ENCODE measurements around the gene BEND6.

Gene BEND6

DNA sequence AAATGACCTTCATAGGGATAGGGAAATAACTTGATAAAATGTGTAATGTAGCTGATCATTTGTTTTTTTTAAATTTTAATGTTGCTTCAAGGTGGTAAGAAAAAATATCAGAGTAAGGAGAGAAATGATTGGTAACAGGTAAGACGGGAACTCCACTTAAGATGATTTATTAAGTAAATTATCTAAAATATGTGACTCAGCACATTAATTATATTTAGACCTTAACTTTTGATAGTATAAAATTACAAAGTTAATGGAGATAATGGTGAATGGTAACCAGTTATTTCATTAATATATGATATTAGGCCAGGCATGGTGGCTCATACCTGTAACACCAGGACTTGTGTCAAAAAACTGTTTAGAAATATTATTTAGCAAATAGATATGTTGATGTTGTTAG lies 10.2 kb downstream of the BEND6 start:
- POLR2A ChIA-PET, result no interaction called here
- no peak for DNase-seq (ENCODE audit: extremely low spot score)
- TF ChIP-seq FOXA1 (IDR thresholded peaks at IDR 0.05) (no peak), SUZ12 (IDR thresholded peaks at IDR 0.05) (no peak), NFRKB (IDR thresholded peaks at IDR 0.05) (no peak), HDGF (IDR thresholded peaks at IDR 0.05; ENCODE audit: borderline replicate concordance) (no peak), PKNOX1 (IDR thresholded peaks at IDR 0.05) (no peak), ARNT (IDR thresholded peaks at IDR 0.05) (no peak), BHLHE40 (IDR thresholded peaks at IDR 0.05; ENCODE audit: borderline replicate concordance) (no peak), CTBP1 (IDR thresholded peaks at IDR 0.05; ENCODE audit: borderline replicate concordance) (no peak), TARDBP (IDR thresholded peaks at IDR 0.05) (no peak)
- CTCF ChIA-PET, result no interaction called here

GRCh38 chr6:56970849-56971248 lies 15.9 kb downstream of the BEND6 start:
- CTCF ChIA-PET, result no interaction called here
- no peak for TF ChIP-seq HDGF (IDR thresholded peaks at IDR 0.05; ENCODE audit: borderline replicate concordance)
- TF ChIP-seq ARNT (IDR thresholded peaks at IDR 0.05), result no peak
- TF ChIP-seq BHLHE40 (IDR thresholded peaks at IDR 0.05; ENCODE audit: borderline replicate concordance), result no peak
- TF ChIP-seq LEF1 (IDR thresholded peaks at IDR 0.05; ENCODE audit: borderline replicate concordance), result no peak
- TF ChIP-seq FOXK2 (IDR thresholded peaks at IDR 0.05), result no peak
- no peak for TF ChIP-seq ZNF384 (IDR thresholded peaks at IDR 0.05)
- TF ChIP-seq SP1 (IDR thresholded peaks at IDR 0.05), result no peak
- no peak for TF ChIP-seq FOXA1 (IDR thresholded peaks at IDR 0.05)
- TF ChIP-seq TARDBP (IDR thresholded peaks at IDR 0.05), result no peak
- no peak for TF ChIP-seq L3MBTL2 (conservative IDR thresholded peaks at IDR 0.05)
- TF ChIP-seq NFRKB (IDR thresholded peaks at IDR 0.05), result no peak
- TF ChIP-seq FOXM1 (IDR thresholded peaks at IDR 0.05; ENCODE audit: borderline replicate concordance), result no peak
- no peak for TF ChIP-seq PKNOX1 (IDR thresholded peaks at IDR 0.05)
- TF ChIP-seq SUZ12 (IDR thresholded peaks at IDR 0.05), result no peak
- TF ChIP-seq CTBP1 (IDR thresholded peaks at IDR 0.05; ENCODE audit: borderline replicate concordance), result no peak
- TF ChIP-seq ELF4 (IDR thresholded peaks at IDR 0.05), result no peak
- no peak for DNase-seq (ENCODE audit: extremely low spot score)
- POLR2A ChIA-PET, result no interaction called here

DNA sequence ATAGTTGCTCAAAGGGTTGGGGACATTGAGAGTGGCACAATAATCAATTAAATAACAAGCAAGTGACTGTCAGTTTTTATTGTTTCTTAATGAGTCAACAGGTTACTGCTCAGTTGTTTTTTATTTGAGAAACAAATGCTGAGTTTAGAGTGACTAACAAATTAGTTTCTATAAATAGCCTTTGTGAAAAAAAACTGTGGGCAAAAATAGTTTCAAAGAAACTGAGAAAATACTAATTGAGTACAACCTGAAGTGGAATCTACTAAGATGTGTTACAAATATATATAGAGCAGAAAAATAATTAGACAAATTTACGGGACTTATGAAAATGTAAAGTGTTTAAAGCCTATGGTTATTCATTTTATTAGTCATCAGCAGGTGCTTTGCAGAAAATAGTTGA lies 22.3 kb downstream of the BEND6 start:
- TF ChIP-seq ELF4 (IDR thresholded peaks at IDR 0.05), result no peak
- TF ChIP-seq CTBP1 (IDR thresholded peaks at IDR 0.05; ENCODE audit: borderline replicate concordance), result no peak
- no peak for TF ChIP-seq FOXM1 (IDR thresholded peaks at IDR 0.05; ENCODE audit: borderline replicate concordance)
- no peak for TF ChIP-seq HDGF (IDR thresholded peaks at IDR 0.05; ENCODE audit: borderline replicate concordance)
- no peak for DNase-seq (ENCODE audit: extremely low spot score)
- ChIA-PET POLR2A (no interaction called here), CTCF (no interaction called here)

DNA sequence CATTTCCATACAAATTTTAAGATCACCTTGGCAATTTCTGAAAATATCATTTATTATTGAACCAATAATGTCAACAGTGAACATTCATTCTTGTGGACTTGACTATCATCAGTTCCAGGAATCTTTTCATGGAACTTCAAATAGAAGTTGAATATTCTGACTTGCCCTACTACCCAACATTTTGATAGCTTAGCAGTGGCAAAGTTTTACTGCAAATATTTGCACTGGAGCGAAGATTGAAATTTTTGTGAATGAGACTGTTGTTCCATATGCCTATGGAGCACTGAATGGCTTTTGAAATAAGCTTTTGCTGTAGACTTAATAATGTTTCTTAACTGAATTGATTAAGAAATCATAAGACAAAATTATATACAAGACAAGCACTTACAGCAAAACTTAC lies 23.6 kb downstream of the BEND6 start:
- POLR2A ChIA-PET, result no interaction called here

GRCh38 chr6:56984361-56984760 lies 29.5 kb downstream of the BEND6 start:
- TF ChIP-seq SP1 (IDR thresholded peaks at IDR 0.05) (no peak), TARDBP (IDR thresholded peaks at IDR 0.05) (no peak), BHLHE40 (IDR thresholded peaks at IDR 0.05; ENCODE audit: borderline replicate concordance) (no peak), ARNT (IDR thresholded peaks at IDR 0.05) (no peak), CTBP1 (IDR thresholded peaks at IDR 0.05; ENCODE audit: borderline replicate concordance) (no peak), NFRKB (IDR thresholded peaks at IDR 0.05) (no peak), SUZ12 (IDR thresholded peaks at IDR 0.05) (no peak), FOXM1 (IDR thresholded peaks at IDR 0.05; ENCODE audit: borderline replicate concordance) (no peak), FOXA1 (IDR thresholded peaks at IDR 0.05) (no peak), ZNF384 (IDR thresholded peaks at IDR 0.05) (no peak), ELF4 (IDR thresholded peaks at IDR 0.05) (no peak), LEF1 (IDR thresholded peaks at IDR 0.05; ENCODE audit: borderline replicate concordance) (no peak)
- no peak for DNase-seq (ENCODE audit: extremely low spot score)
- POLR2A ChIA-PET, result no interaction called here
- CTCF ChIA-PET, result no interaction called here

More for the DNA sequence above, 23.6 kb downstream of the BEND6 start:
- DNase-seq (ENCODE audit: extremely low spot score), result no peak
- TF ChIP-seq BHLHE40 (IDR thresholded peaks at IDR 0.05; ENCODE audit: borderline replicate concordance) (no peak), FOXA1 (IDR thresholded peaks at IDR 0.05) (no peak), ARNT (IDR thresholded peaks at IDR 0.05) (no peak), ZNF384 (IDR thresholded peaks at IDR 0.05) (no peak), SUZ12 (IDR thresholded peaks at IDR 0.05) (no peak), HDGF (IDR thresholded peaks at IDR 0.05; ENCODE audit: borderline replicate concordance) (no peak), TARDBP (IDR thresholded peaks at IDR 0.05) (no peak), CTBP1 (IDR thresholded peaks at IDR 0.05; ENCODE audit: borderline replicate concordance) (no peak), SP1 (IDR thresholded peaks at IDR 0.05) (no peak), FOXM1 (IDR thresholded peaks at IDR 0.05; ENCODE audit: borderline replicate concordance) (no peak), PKNOX1 (IDR thresholded peaks at IDR 0.05) (no peak), LEF1 (IDR thresholded peaks at IDR 0.05; ENCODE audit: borderline replicate concordance) (no peak), NFRKB (IDR thresholded peaks at IDR 0.05) (no peak), FOXK2 (IDR thresholded peaks at IDR 0.05) (no peak), ELF4 (IDR thresholded peaks at IDR 0.05) (no peak), L3MBTL2 (conservative IDR thresholded peaks at IDR 0.05) (no peak)
- CTCF ChIA-PET, result no interaction called here

GRCh38 chr6:56984884-56985283 lies 30.0 kb downstream of the BEND6 start:
- no peak for DNase-seq (ENCODE audit: extremely low spot score)
- TF ChIP-seq ARNT (IDR thresholded peaks at IDR 0.05), result no peak
- no peak for TF ChIP-seq HDGF (IDR thresholded peaks at IDR 0.05; ENCODE audit: borderline replicate concordance)
- no peak for TF ChIP-seq LEF1 (IDR thresholded peaks at IDR 0.05; ENCODE audit: borderline replicate concordance)
- no peak for TF ChIP-seq FOXM1 (IDR thresholded peaks at IDR 0.05; ENCODE audit: borderline replicate concordance)
- TF ChIP-seq CTBP1 (IDR thresholded peaks at IDR 0.05; ENCODE audit: borderline replicate concordance), result no peak
- no peak for TF ChIP-seq FOXK2 (IDR thresholded peaks at IDR 0.05)
- TF ChIP-seq TARDBP (IDR thresholded peaks at IDR 0.05), result no peak
- TF ChIP-seq NFRKB (IDR thresholded peaks at IDR 0.05), result no peak
- no peak for TF ChIP-seq ELF4 (IDR thresholded peaks at IDR 0.05)
- TF ChIP-seq BHLHE40 (IDR thresholded peaks at IDR 0.05; ENCODE audit: borderline replicate concordance), result no peak
- no peak for TF ChIP-seq FOXA1 (IDR thresholded peaks at IDR 0.05)
- no peak for TF ChIP-seq L3MBTL2 (conservative IDR thresholded peaks at IDR 0.05)
- no peak for TF ChIP-seq SP1 (IDR thresholded peaks at IDR 0.05)
- TF ChIP-seq ZNF384 (IDR thresholded peaks at IDR 0.05), result no peak
- no peak for TF ChIP-seq SUZ12 (IDR thresholded peaks at IDR 0.05)
- no peak for TF ChIP-seq PKNOX1 (IDR thresholded peaks at IDR 0.05)
- CTCF ChIA-PET, result no interaction called here
- POLR2A ChIA-PET, result no interaction called here
